ENCODE measurements around the gene PITHD1. TPM values are rescaled to one million over a fixed set of nuclear protein-coding genes. Genes with fewer than 3 reads are reported as not detected.
"Not testable (repeated sequence)": the region's sequence is repeated elsewhere in the genome, so short reads cannot be mapped to it uniquely, and the experiment has no call there.

The PITHD1 gene
- total RNA-seq, 4 donors from 2014 or later: 43.6 to 66.6 (median 56.0) TPM

DNA sequence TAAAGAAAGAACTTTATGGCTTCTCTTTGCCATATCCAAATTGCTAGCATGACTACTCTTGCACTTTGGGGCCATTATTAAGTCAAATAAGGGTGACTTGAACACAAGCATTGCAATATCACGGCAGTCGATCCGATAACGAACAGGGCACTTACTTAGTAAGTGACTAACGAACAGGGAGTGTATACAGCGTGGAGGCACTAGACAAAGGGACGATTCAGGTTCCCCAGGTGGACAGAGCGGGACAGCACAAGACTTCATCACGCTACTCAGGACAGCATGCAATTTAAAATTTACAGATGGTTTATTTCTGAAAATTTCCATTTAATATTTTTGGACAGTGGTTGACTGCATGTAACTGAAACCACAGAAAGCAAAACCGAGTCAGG lies 5.4 kb upstream of the PITHD1 start:
- H3K36me3 ChIP-seq: peaks cover 10 to 34% (median 13%) of the 10 kb centered on the region in 4 donors
- H3K4me1 ChIP-seq: peaks cover 15 to 23% (median 19%) of the 10 kb centered on the region in 4 donors
- no peaks in the 10 kb centered on the region for H3K9me3 ChIP-seq
- H3K27me3 ChIP-seq: no peaks in the 10 kb centered on the region
- intact Hi-C loops (cut with DNase I): loop anchor here (2.0 kb wide), 1 partner anchor 142 kb away; no protein-coding TSS in a partner anchor
- no peak overlapping the region for H3K4me3 ChIP-seq
- no peak for DNase-seq (ENCODE audit: extremely low spot score)
- H3K27ac ChIP-seq (replicated peaks in 1 of 4): no peak overlapping the region
- TF ChIP-seq POLR2A (IDR thresholded peaks at IDR 0.05; ENCODE audit: low read depth): no peak
- TF ChIP-seq POLR2AphosphoS5 (IDR thresholded peaks at IDR 0.05): no peak
- TF ChIP-seq, protein P1, sequence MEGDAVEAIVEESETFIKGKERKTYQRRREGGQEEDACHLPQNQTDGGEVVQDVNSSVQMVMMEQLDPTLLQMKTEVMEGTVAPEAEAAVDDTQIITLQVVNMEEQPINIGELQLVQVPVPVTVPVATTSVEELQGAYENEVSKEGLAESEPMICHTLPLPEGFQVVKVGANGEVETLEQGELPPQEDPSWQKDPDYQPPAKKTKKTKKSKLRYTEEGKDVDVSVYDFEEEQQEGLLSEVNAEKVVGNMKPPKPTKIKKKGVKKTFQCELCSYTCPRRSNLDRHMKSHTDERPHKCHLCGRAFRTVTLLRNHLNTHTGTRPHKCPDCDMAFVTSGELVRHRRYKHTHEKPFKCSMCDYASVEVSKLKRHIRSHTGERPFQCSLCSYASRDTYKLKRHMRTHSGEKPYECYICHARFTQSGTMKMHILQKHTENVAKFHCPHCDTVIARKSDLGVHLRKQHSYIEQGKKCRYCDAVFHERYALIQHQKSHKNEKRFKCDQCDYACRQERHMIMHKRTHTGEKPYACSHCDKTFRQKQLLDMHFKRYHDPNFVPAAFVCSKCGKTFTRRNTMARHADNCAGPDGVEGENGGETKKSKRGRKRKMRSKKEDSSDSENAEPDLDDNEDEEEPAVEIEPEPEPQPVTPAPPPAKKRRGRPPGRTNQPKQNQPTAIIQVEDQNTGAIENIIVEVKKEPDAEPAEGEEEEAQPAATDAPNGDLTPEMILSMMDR (IDR thresholded peaks at IDR 0.05): no peak
- no peak for TF ChIP-seq EP300 (IDR thresholded peaks at IDR 0.05)
- WGBS: 88% methylated on average over 10 of the region's 10 CpGs

DNA sequence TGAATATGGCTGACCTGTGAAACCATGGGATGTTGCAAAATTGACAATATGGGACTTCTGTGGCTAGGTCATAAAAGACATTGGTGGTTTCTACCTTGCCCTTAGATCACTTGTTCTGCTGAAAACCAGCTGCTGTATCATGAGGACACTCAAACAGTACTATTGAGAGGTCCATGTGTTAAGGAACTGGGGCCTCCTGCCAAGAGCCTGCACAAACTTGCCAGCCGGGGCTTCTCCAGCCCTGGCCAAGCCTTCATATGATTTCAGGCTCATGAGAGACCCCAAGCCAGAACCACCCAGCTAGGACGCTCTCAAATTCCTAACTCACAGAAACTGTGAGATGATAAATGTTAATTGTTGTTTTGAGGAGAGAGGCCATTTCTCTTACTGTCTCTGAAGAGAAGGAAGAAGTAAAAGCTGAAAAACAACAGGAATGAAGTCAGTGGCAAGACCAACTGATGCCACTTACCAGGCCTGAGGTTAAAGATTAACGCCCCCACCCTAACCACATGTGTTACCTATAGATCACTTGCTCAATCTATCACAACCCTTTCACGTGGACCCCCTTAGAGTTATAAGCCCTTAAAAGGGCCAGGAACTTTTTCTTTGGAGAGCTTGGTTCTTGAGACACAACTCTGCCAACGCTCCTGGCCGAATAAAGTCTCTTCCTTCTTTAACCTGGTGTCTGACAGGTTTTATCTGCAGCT lies 3.9 kb upstream of the PITHD1 start:
- no peak overlapping the region for H3K27ac ChIP-seq (replicated peaks in 1 of 4)
- H3K27me3 ChIP-seq: no peaks in the 10 kb centered on the region
- no peak overlapping the region for H3K4me3 ChIP-seq
- 72% methylated on average over 6 of the region's 6 CpGs for WGBS
- H3K9me3 ChIP-seq: no peaks in the 10 kb centered on the region
- H3K36me3 ChIP-seq: peaks cover 10 to 23% (median 13%) of the 10 kb centered on the region in 4 donors
- TF ChIP-seq, protein P1 (IDR thresholded peaks at IDR 0.05): no peak
- no peak for TF ChIP-seq EP300 (IDR thresholded peaks at IDR 0.05)
- no peak for TF ChIP-seq POLR2AphosphoS5 (IDR thresholded peaks at IDR 0.05)
- TF ChIP-seq POLR2A (IDR thresholded peaks at IDR 0.05; ENCODE audit: low read depth): no peak
- peaks cover 21 to 29% (median 27%) of the 10 kb centered on the region in 4 donors for H3K4me1 ChIP-seq
- intact Hi-C loops (cut with DNase I): no loop called here
- no peak for DNase-seq (ENCODE audit: extremely low spot score)

DNA sequence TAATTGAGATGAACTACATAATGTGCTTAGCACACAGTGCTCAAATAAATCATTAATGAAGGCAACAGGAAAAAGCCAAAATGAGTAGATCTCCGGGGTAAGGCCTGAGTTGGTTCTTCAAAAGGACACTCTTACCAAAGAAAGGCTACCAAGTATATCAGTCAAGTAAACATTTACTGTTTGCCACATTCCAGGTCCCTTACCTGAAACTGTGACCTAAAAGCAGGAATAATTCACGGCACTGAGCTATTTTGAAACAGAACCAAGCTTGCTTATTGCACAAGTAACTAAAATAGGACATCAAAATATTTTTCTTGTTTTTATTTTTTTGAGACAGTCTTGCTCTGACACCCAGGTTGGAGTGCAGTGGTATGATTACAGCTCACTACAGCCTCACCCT lies 2.0 kb upstream of the PITHD1 start:
- H3K4me3 ChIP-seq: no peak overlapping the region
- no peaks in the 10 kb centered on the region for H3K27me3 ChIP-seq
- DNase-seq (ENCODE audit: extremely low spot score): no peak
- H3K4me1 ChIP-seq: peaks cover 25 to 45% (median 36%) of the 10 kb centered on the region in 4 donors
- no peaks in the 10 kb centered on the region for H3K9me3 ChIP-seq
- TF ChIP-seq POLR2AphosphoS5 (IDR thresholded peaks at IDR 0.05) (no peak), POLR2A (IDR thresholded peaks at IDR 0.05; ENCODE audit: low read depth) (no peak), EP300 (IDR thresholded peaks at IDR 0.05) (no peak)
- TF ChIP-seq, protein P1 (IDR thresholded peaks at IDR 0.05): no peak
- intact Hi-C loops (cut with DNase I): loop anchor here (5.0 kb wide), 1 partner anchor 91 kb away; the partner anchor contains the start of gene FUCA1
- peaks cover 4 to 21% (median 12%) of the 10 kb centered on the region in 4 donors for H3K36me3 ChIP-seq
- no peak overlapping the region for H3K27ac ChIP-seq (replicated peaks in 1 of 4)
- 90% methylated on average over 2 of the region's 2 CpGs for WGBS

DNA sequence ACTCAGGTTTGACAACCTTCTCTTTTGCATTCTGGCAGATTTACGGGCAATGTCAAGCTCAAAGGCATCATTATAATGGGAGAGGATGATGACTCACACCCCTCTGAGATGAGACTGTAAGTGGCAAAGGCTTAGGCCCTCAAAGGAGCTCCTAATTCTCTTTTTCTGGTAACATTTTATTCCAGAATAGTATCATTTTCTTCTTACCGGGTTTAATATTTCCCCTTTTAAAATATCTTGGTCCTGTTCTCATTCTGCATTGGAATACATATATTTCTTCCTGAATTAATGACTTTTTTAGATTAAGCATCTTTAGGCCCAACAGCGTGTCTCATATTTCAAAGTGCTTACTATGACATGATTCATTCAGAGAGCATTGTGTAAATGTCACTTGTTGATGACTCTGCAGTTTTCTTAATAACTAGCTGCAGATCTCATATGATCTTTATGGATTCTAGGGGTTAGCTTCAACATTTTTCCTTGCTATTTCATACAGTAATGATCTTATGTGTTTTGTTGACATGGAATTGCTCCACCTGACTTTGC lies 1.7 kb downstream of the PITHD1 start:
- H3K27ac ChIP-seq (replicated peaks in 1 of 4): no peak overlapping the region
- TF ChIP-seq, protein P1 (IDR thresholded peaks at IDR 0.05): no peak
- no peak for TF ChIP-seq EP300 (IDR thresholded peaks at IDR 0.05)
- TF ChIP-seq POLR2A (IDR thresholded peaks at IDR 0.05; ENCODE audit: low read depth): no peak
- TF ChIP-seq POLR2AphosphoS5 (IDR thresholded peaks at IDR 0.05): no peak
- intact Hi-C loops (cut with DNase I): loop anchor here (5.0 kb wide), 1 partner anchor 87 kb away; the partner anchor contains the start of gene FUCA1
- H3K4me1 ChIP-seq: peaks cover 16 to 43% (median 30%) of the 10 kb centered on the region in 4 donors
- H3K4me3 ChIP-seq: no peak overlapping the region
- H3K27me3 ChIP-seq: no peaks in the 10 kb centered on the region
- WGBS: 58% methylated on average over 3 of the region's 3 CpGs
- peaks cover 4 to 53% (median 37%) of the 10 kb centered on the region in 4 donors for H3K36me3 ChIP-seq
- no peaks in the 10 kb centered on the region for H3K9me3 ChIP-seq
- no peak for DNase-seq (ENCODE audit: extremely low spot score)

DNA sequence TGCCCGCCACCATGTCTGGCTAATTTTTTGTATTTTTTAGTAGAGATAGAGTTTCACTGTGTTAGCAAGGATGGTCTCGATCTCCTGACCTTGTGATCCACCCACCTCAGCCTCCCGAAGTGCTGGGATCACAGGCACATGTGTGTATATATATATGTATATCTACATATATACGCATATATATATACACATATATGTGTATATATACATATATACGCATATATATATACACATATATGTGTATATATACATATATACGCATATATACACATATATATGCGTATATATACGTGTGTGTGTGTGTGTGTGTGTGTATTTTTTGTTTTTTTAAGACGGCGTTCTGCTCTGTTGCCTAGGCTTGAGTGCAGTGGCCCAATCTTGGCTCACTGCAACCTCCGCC lies 4.9 kb downstream of the PITHD1 start:
- H3K27me3 ChIP-seq; intact Hi-C loops (cut with DNase I); DNase-seq (ENCODE audit: extremely low spot score); H3K4me3 ChIP-seq; H3K9me3 ChIP-seq; H3K27ac ChIP-seq (replicated peaks in 1 of 4): not testable (repeated sequence)
- peaks cover 10 to 27% (median 16%) of the 10 kb centered on the region in 4 donors for H3K4me1 ChIP-seq
- WGBS: 90% methylated on average over 11 of the region's 11 CpGs
- peaks cover 26 to 85% (median 64%) of the 10 kb centered on the region in 4 donors for H3K36me3 ChIP-seq

Measured in esophagus muscularis mucosa (tissue), 4 donors.